HL-60/S4 treated with phorbol 12-myristate 13-acetate at 8.2 ng/mL for 4 days and 3 days (cell line): Measurements from ENCODE around the gene CDK5R1.

Experiments used
- in situ Hi-C: fragments of 300-500 bp; cut with MboI; formaldehyde crosslinking; loops from 2 replicates; pipeline ENCODE4 v1.15.0; 2022; ENCODE audit warnings: low sequenced_read_pairs

Gene CDK5R1

DNA sequence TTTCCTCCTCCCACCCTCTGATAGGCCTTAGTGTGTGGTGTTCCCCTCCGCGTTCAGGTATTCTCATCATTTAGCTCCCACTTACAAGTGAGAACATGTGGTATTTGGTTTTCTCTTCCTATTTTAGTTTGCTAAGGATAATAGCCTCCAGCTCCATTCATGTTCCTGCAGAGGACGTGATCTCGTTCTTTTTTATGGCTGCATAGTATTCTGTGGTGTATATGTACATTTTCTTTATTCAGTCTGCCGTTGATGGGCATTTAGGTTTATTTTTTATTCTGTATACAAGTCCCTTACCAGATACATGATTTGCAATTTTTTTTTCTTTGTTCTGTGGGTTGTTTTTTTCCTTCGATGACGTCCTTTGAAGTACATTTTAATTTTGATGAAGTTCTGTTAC, 18.8 kb upstream of the CDK5R1 start:
- in situ Hi-C loops, result loop anchor here (25.0 kb wide), 2 partner anchors 144 to 294 kb away; no protein-coding TSS in a partner anchor

DNA sequence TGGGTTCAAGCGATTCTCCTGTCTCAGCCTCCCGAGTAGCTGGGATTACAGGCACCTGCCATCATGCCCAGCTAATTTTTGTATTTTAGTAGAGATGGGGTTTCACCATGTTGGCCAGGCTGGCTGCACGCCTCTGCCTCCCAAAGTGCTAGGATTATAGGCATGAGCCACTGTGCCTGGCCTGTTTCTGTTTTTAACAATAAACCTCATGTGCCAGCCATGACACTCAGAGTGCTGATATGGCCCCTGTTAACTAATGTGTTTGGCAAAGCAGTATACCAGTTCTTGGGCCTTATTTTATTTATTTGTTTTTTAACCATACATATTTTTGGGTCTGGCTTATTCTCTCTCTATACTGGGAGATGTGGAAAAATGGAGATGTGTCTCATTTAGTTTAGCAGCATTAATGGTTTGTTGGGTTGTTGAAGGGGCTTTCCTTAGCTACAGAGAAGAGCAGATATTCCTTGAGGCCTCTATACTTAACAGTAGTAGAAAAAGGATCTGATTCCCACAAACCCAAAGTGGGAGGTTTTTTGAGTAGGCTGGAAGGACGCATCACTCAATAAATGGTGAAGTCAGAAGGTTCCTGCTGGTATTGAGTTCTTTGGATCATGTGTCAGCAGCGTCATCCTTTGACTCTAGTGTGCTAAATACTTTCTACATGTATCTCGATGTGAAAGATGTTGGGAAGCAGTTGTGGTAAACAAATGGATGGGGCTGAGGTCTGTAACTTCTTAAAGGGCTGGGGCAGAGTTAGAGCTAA, 16.2 kb upstream of the CDK5R1 start:
- in situ Hi-C loops, result loop anchor here (25.0 kb wide), 2 partner anchors 142 to 292 kb away; no protein-coding TSS in a partner anchor

DNA sequence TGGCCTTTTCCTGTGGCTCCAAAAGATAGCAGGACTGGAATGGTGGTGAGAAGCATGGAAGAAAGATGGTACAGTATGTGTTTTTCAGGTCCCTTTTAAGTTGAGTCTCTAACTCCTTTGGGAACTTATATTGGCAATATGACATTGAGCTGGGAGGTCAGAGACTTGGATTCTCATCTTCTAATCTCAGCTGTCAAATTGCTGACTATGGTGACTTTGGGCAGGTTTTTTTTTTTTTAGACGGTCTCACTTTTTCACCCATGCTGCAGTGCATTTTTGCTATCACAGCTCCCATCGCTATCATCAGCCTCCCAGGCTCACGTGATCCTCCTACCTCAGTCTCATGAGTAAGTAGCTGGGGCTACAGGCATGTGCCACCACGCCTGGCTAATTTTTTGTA, 15.1 kb upstream of the CDK5R1 start:
- in situ Hi-C loops, result loop anchor here (25.0 kb wide), 2 partner anchors 141 to 291 kb away; no protein-coding TSS in a partner anchor

DNA sequence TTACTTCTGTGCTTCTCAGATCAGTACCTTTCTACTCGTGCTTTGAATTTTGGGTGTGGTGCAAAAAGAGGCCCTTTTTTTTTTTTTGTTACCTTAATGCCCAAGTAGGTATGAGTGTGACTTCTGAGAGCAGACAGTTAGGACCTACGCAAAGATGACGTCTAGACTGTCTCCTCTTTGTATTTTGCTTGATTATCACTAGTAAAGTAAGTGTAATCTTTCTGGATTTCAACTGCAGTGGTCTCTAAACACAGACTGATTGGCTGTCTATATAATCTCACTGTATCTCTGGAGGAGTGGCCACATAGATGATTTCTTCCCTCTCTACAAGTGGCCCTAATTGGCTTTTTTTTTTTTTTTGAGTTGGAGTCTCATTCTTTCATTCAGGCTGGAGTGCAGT, 11.5 kb upstream of the CDK5R1 start:
- in situ Hi-C loops, result no loop called here

DNA sequence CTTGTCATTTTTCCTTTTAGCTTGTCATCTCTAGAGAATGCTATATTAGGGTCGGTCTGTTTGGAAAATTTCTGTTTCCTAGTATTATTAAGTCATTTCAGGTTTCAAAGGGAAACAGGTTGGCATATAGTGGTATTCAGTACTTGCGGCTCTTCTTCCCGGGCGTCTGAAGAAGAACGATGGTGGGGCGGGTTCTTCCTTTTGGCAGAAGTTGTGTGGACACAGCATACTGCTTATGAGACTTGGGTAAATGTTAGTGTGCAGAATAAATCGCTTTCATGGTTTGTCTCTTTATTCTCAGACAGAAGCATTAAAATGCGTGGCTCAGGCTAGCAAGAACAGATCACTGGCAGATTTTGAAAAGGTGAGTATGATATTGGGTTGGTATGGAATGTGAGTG, 9.6 kb upstream of the CDK5R1 start:
- in situ Hi-C loops, result no loop called here

DNA sequence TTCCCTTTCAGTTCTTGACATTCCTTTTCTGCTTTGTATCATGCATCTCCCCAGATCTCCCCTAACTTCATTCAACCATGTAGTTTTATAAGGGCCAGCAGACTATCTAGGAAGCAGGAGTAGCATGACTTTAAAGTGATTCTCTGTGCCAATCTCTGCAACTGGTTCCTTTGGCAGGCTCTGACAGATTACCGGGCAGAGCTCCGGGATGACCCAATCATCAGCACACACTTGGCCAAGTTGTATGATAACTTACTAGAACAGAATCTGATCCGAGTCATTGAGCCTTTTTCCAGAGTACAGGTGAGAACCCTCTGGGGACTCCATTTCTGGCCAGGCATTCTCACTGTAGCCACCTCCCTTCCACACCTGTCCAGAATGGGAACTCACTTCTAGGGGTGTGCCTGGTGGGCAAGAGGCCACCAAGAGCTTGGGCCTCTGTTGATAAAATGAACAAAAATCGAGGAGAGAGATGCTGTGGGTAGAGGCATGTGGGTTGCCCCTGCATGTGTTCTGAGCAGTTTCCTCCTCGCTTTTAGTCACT, 7.6 kb upstream of the CDK5R1 start:
- in situ Hi-C loops, result no loop called here

DNA sequence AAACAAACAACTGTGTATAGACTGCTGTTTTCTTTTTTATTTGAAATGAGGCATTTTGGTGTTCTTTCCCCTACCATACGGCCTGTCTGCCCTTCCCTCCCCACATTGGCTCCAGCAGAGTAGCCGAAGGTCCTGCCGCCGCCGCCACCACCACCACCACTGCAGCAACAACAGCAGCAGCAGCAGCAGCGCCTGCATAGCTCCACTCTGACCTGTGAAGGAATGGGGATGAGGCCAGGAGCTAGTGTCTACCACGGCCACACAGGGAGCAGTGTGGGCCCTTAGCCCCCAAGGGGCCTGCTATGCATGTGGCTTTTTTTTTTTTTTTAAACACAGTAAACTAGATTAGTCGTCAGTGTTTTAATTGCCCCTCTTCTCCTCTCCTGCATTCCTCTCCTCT, 5.6 kb upstream of the CDK5R1 start:
- in situ Hi-C loops, result no loop called here

DNA sequence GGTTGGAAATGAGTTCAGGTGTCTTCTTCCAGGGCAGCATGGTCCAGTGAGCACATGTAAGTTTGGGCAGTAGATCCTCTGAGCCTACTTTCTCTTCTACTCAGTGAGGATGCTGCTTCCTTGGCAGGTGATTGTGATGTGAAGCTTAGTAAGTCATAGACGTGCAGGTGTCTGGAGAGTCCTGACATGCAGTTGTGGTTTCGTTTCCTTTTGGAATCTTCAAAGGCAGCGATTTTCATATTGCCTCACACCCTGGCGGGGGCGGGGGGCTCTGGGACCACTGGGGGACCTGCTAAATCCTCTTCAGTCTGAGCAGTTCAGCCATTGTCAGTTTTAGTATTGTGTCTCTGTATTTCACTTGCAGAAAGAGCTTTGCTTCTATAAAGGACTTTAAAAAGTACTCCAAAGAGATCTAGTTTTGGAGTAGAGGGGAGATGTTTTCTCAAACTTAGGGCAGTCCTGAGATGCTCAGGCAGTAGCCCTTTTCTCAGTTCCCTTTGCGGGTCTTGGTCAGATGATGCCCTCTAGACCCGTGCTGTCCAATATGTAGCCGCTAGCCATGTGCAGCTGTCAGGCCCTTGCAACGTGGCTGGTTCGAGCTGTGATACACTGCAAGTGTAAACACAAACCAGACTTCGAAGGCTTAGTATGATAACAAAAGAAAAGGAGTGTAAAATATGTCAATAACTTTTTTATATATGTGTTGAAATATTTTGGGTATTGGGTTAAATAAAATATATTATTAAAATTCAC, 4.0 kb upstream of the CDK5R1 start:
- in situ Hi-C loops, result no loop called here

DNA sequence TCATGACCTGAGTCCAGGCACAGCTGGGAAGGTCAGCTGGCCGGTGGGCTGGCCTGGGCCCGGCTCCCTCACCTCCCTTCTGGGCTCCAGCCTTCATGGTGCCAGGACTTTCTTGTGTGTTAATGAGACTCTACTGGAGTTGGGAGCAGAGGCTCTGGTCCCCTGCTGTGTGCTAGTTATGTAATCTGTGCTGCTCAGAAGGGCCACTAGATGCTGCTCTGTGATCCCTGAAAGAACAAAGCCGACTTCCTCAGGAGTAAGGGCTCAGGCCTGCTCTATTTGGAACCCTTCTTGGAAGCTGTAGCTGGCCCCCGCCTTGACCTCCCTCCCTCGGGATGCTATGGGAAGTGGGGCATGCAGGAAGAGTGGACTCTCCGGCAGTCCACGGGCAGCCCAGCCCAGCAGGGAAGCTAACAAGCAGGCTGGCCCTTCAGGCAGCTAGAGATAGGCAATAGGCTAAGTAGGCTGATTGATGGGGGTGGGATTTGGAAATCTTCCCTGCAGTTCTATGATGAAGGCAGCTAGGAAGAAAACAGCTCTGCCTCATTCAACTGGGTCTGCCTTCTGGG, 3.3 kb upstream of the CDK5R1 start:
- in situ Hi-C loops, result no loop called here

DNA sequence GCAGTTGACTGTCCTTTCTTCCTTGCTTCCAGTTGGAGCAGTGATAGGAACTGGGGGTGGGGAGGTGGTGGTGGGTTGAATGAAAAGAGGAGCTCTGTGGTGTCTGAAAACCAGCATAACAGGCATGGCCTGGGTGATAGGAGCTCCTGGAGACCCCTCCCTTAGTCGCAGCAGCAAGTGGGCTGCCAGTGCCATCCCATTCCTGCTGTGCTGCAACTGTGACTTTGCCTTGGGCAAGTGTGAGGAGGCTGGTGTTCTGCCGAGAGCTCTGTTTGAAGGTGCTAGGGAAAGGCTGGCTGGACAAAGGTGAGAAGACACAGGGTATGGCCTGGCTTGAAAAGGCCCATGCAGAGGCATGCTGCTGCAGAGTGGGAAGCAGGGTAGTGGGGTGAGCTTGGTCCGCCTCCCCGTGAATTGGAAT, 2.7 kb upstream of the CDK5R1 start:
- in situ Hi-C loops, result no loop called here

DNA sequence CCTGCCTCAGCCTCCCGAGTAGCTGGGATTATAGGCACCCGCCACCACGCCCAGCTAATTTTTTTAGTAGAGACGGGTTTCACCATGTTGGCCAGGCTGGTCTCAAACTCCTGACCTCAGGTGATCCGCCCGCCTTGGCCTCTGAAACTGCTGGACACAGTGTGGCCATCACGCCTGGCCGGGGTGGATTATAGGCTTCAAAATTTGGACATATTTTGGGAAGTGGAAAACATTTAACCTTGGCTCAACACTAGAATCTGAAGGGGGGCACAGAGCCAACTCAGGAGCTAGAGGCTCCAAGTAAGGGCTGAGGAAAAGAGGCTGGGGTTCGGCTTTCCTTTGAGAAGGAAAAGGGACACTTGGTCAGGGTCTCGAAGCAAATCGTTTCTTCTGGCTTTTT, 2.2 kb upstream of the CDK5R1 start:
- in situ Hi-C loops, result no loop called here

DNA sequence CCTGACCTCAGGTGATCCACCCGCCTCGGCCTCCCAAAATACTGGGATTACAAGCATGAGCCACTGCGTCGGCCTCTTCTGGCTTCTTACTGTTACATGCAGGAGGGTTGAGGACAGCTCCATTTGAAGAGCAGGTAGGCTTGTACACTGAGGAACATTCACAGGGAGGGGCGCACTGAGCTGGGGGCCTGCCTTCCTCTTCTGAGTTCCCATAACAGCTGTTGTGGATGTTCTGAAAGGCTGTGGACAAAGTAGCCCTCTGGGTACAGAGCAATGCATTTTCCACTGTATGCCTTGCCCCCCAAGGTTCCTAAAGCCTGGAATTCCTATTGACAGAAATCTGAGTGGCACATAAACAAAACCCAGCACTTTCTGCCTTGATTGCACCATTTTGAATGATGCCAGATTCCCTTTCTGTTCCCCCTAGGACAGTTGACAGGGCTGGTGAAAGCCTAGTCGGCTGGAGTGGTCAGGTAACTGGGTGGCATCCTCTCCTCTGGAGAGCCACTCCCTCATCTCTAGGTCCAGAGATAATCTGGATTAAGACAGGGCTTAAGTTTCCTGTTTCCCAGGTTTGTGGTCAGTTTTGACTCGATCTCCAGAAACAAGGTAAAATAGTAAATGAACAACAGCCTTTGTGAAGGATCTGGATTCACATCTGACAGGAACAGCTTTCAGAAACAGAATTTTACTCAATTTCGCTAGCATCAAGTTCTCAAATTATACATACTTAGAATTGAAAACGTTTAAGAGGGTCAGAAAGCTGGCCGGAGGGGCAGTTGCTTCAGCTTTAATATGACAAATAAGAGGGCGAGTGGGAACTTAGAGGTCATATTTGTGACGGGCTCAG, 1.3 kb upstream of the CDK5R1 start:
- in situ Hi-C loops, result no loop called here

DNA sequence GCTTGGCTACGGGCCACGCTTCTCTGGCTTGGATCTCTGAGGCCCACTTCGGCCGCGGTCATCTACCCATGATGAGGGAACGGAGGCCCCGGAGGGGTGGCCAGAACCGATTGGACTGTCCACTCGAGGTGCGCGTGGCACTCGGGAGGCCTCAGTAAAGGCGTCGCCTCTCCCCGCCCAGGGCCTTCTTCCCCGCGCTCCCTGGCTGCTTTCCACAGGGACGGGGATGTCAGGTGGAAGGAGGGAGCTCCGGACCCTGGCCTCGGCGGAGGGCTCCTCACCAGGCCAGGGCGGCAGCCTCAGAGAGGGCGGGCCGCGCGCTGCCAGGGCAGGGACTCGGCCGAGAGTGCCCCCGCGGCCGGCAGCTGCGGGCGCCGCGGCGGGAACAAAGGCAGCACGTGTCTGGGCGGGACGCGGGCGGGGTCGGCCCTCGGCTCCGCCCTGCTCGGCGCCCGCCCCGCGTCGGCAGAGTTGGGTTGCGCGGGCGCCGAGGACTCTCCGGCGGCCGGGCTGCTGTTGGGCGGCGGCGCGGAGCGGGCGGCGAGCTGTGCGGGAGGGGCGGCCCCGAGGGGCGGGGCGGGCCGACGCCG, 587 bp upstream of the CDK5R1 start:
- in situ Hi-C loops, result no loop called here

DNA sequence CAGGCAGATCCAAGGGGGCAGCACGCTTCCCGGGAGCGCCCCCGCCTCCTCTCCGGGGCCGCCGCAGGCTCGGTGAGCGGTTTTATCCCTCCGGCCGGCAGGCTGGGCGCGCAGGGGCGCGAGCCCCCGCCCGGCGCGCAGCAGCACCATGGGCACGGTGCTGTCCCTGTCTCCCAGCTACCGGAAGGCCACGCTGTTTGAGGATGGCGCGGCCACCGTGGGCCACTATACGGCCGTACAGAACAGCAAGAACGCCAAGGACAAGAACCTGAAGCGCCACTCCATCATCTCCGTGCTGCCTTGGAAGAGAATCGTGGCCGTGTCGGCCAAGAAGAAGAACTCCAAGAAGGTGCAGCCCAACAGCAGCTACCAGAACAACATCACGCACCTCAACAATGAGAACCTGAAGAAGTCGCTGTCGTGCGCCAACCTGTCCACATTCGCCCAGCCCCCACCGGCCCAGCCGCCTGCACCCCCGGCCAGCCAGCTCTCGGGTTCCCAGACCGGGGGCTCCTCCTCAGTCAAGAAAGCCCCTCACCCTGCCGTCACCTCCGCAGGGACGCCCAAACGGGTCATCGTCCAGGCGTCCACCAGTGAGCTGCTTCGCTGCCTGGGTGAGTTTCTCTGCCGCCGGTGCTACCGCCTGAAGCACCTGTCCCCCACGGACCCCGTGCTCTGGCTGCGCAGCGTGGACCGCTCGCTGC, 832 bp downstream of the CDK5R1 start:
- in situ Hi-C loops, result no loop called here

DNA sequence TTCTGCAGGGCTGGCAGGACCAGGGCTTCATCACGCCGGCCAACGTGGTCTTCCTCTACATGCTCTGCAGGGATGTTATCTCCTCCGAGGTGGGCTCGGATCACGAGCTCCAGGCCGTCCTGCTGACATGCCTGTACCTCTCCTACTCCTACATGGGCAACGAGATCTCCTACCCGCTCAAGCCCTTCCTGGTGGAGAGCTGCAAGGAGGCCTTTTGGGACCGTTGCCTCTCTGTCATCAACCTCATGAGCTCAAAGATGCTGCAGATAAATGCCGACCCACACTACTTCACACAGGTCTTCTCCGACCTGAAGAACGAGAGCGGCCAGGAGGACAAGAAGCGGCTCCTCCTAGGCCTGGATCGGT, 1.4 kb downstream of the CDK5R1 start:
- in situ Hi-C loops, result no loop called here

DNA sequence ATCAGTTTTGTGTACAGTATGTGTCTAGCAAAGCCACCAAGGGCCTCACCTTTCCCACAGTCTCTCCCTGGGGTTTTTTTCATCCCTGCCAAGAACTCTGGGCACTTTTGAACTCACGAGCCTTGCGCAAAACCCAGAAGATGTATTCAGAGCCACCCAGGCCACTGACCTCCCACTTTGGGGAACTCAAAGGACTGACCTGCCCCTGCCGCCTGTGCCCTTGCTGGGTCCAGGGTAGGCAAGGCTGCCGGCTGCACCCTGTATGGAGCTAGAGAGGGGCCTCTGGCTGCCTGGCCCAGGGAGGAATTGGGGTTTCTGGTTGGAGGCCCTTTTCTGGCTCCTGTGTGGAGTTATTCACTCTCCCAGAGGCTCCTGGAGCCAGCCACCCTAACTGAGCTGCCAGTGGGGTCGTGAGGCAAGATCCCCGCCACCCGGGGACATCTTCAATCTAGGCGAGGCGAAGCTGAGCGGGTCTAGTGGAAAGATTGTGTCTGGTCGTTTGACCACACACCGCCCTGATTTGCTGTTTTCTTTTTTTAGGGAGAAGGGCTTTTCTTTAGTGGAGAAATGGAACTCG, 1.9 kb downstream of the CDK5R1 start:
- in situ Hi-C loops, result no loop called here

DNA sequence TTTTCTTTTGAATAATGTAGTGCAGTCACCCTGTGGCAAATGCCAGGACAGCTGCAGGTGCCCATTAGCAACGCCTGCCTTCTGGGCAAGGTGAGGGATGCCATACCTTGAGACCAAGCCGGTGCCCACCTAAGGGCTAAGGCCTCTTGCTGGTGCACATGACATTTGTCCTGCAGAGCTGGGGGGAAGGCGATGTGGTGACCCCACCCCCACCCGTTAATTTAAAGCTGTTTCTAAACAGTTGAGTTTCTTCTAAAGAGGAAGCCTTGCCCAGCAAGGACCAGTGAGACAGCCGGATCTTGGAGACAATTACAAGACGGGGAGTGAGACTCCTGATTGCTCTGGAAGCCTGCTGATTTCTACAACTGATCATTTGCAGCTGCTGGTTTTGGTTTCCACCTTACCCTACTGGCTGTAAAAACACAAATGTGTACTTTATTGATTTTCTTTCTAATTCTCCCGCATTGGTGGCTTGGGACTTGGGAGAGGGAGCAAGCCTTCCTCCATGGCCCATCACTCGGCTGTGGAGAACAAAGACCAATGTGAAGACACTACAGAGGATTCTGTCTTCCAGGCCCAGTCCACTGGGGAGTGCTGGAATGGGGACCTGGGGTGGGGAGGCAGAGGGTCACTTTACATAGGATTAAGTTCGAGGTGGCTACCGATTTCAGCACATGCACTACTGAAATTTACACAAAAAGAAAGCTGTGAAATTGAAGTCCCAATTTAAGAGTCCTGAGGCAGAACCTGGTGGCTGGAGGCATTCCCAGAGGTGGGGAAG, 2.7 kb downstream of the CDK5R1 start:
- in situ Hi-C loops, result no loop called here

DNA sequence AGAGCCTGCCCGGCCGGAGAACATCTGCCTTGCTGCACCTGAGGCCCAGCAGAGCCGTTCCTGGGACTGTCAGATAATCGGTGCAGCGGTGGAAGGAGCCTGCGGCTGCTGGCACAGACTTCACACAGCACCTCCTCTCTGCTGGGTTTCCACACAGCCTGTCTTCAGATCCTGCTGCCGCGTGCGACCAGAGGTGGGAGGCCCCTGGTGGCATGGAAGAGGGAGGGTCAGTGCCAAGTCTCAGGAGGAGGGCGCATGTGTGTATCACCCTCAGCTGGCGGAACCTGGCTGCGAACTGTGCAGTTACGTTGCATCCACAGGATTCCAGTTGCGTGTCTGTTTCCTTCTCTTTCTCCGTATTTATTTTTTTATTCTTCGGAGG, 3.3 kb downstream of the CDK5R1 start:
- in situ Hi-C loops, result no loop called here
